ENCODE results near the gene HERC2. TPM values are rescaled to one million over a fixed set of nuclear protein-coding genes. Genes with fewer than 3 reads are reported as not detected.

The HERC2 gene
- total RNA-seq, 3 donors from 2014 or later = 61.2 to 109 (median 73.9) TPM

- ATAC-seq (no peak), DNase-seq (no peak)
- intact Hi-C loops (cut with DNase I, micrococcal nuclease) = no loop called here
- no peak for TF ChIP-seq CTCF (IDR thresholded peaks at IDR 0.05)
- H3K4me1 ChIP-seq (ENCODE audit: low read depth) = peaks cover 11% of the 10 kb centered on the region
- no peaks in the 10 kb centered on the region for H3K36me3 ChIP-seq (ENCODE audit: low read depth)
- H3K9me3 ChIP-seq = no peaks in the 10 kb centered on the region
- H3K4me3 ChIP-seq = no peak overlapping the region
Observed at GRCh38 chr15:28079313-28079969, 242.5 kb downstream of the HERC2 start.

GRCh38 chr15:28078191-28078719 is 243.7 kb downstream of the HERC2 start:
- no peak for TF ChIP-seq CTCF (IDR thresholded peaks at IDR 0.05)
- Histone ChIP-seq H3K36me3 (ENCODE audit: low read depth) (no peaks in the 10 kb centered on the region), H3K9me3 (no peaks in the 10 kb centered on the region), H3K4me1 (ENCODE audit: low read depth) (peaks cover 6% of the 10 kb centered on the region), H3K4me3 (no peak overlapping the region)
- DNase-seq = no peak
- intact Hi-C loops (cut with DNase I, micrococcal nuclease) = no loop called here
- no peak for ATAC-seq

GRCh38 chr15:28075573-28075972 is 246.4 kb downstream of the HERC2 start:
- intact Hi-C loops (cut with DNase I, micrococcal nuclease) = no loop called here
- H3K36me3 ChIP-seq (ENCODE audit: low read depth) = no peaks in the 10 kb centered on the region
- H3K9me3 ChIP-seq = no peaks in the 10 kb centered on the region
- H3K4me1 ChIP-seq (ENCODE audit: low read depth) = no peaks in the 10 kb centered on the region
- TF ChIP-seq CTCF (IDR thresholded peaks at IDR 0.05) = no peak
- DNase-seq (no peak), ATAC-seq (peak; percentile 51)
- no peak overlapping the region for H3K4me3 ChIP-seq

GRCh38 chr15:28068930-28069329 is 253.0 kb downstream of the HERC2 start:
- intact Hi-C loops (cut with DNase I, micrococcal nuclease) = no loop called here
- Histone ChIP-seq H3K9me3 (peaks cover 3% of the 10 kb centered on the region), H3K4me3 (no peak overlapping the region), H3K4me1 (ENCODE audit: low read depth) (no peaks in the 10 kb centered on the region), H3K36me3 (ENCODE audit: low read depth) (no peaks in the 10 kb centered on the region)
- no peak for DNase-seq
- no peak for ATAC-seq
- TF ChIP-seq CTCF (IDR thresholded peaks at IDR 0.05) = no peak

- intact Hi-C loops (cut with DNase I, micrococcal nuclease) = no loop called here
- H3K4me3 ChIP-seq = no peak overlapping the region
- ATAC-seq = no peak
- H3K9me3 ChIP-seq = peaks cover 7% of the 10 kb centered on the region
- no peak for TF ChIP-seq CTCF (IDR thresholded peaks at IDR 0.05)
- no peaks in the 10 kb centered on the region for H3K4me1 ChIP-seq (ENCODE audit: low read depth)
- no peaks in the 10 kb centered on the region for H3K36me3 ChIP-seq (ENCODE audit: low read depth)
- DNase-seq = no peak
Observed at GRCh38 chr15:28066231-28066630, 255.7 kb downstream of the HERC2 start.

Other genes with a start within 250 kb of the HERC2 start
- under 1 TPM in 2 of 3 donors, not detected in 1; 0.22 to 0.32 TPM for gene OCA2, start 222.9 kb downstream of the HERC2 start, total RNA-seq
- not detected for gene GOLGA6L24, start 35.9 kb upstream of the HERC2 start, total RNA-seq
- not detected for gene GOLGA8F, start 56.5 kb upstream of the HERC2 start, total RNA-seq
- not detected for gene GOLGA8G, start 210.8 kb upstream of the HERC2 start, total RNA-seq
- not detected for gene GOLGA6L25, start 231.4 kb upstream of the HERC2 start, total RNA-seq

Measured in mucosa of descending colon (tissue), 3 donors.